Lung microvascular endothelial cell (primary cell): ENCODE data around the gene LY6G6D. TPM values are rescaled to one million over a fixed set of nuclear protein-coding genes. Genes with fewer than 3 reads are reported as not detected.
A peak's percentile ranks its signal among the peaks of the same experiment; 100 is the strongest.

Experiments
- DNase-seq, 2 donors: peaks; one replicate each; pipeline versions ENCODE4 v3.0.0 to v3.0.0-alpha.2; 2010; ENCODE audit warnings: low read depth in 2 of 2
- total RNA-seq: library from RNA; depleted of rRNA; stranded (reverse); fragments of >200 nt; gene quantifications from 2 replicates; pipeline ENCODE4 v1.2.1, GENCODE V29; 2014

The LY6G6D gene
- total RNA-seq, 1 donor from 2014 or later = not detected

DNA sequence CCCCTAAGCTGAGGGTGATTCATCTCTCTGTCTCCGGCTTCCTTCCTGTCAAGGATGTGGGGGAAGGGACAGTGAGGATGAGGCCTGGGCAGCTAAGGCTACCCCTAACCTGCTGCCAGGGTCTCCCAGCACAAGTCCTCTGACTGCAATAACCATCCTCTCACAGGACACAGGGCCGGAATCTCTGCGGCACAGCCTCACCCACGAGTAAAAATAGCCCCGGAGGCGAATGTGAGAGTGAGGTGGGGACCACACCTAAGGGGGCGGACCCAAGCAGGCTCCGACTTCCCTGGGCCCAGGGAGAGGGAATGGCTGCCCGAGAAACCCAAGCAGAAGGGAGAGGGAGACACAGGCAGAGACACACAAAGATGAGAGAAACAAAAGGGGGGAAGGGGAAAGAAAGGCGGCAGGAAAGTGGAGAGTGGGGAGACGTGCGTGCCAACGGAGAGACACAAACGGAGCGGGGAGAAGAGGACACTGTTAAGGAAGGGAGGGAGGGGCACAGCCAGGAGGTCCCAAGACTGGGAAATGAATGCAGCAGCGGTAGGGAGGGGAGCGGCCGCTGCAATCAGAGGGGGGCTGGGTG, 19.8 kb downstream of the LY6G6D start:
- peak in 1 of 2 donors; percentile 87 for DNase-seq

DNA sequence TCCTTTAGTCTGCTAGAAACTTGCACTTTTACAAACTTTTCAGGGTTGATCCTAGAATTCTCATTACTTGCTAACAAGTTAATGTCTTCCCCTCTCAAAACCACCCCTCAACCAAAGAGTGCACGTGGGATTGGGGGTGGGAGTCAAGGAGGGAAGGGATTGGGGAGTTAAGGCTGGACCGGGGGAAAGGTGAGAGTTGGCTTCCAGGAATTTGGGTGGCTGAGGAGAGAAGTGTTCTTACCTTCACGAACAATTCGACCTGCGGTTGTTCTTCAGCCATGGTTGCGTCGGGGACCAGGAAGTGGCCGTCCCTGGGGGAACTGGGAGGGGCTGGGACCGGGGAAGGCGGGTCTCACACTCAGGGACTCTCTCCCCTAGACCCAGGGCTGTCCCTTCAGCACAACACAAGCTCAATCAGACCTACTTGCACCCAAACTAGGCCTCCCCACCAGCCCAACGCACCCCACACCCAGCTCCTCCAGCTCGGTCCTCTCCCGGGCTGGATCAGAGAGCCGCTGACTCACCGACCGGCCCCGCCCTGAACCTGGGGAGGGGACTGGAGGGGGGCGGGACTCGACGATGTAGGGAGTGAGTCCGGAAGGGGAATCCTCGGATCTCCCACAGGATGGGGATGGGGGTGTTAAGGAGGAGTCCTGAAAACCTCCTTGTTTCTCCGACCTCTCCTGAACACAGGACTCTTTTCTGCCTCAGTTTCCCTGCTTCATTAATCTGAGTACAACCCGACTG, 21.0 kb downstream of the LY6G6D start, which contains the start of gene CLIC1:
Gene CLIC1 (minus strand): TSS at position 510 of the 747 bp plus-strand sequence. CDS start 230 bp downstream, at position 280.
- DNase-seq = peak; percentile 78 to 82

DNA sequence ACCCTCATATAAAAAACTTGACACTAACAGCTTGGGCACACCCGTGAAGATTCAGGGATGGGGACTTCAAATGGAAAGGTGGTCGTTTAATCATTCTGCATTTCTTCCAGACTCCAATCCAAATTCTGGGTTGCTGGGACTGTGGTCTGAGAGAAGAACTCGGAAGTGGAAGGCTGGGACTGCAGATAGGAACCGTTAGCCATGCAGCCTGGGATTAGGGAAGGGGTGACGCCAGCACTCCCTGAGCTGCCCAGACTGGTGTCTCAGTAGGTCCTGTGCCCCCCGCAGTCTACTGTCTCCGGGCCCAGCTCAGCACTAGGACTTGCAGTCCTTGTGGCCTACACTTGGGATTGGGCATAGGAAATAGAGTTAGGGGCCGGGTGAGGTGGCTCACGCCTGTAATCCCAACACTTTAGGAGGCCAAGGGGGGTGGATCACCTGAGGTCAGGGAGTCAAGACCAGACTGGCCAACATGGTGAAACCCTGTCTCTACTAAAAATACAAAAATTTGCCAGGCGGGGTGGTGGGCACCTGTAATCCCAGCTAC, 21.7 kb downstream of the LY6G6D start:
- no peak for DNase-seq

DNA sequence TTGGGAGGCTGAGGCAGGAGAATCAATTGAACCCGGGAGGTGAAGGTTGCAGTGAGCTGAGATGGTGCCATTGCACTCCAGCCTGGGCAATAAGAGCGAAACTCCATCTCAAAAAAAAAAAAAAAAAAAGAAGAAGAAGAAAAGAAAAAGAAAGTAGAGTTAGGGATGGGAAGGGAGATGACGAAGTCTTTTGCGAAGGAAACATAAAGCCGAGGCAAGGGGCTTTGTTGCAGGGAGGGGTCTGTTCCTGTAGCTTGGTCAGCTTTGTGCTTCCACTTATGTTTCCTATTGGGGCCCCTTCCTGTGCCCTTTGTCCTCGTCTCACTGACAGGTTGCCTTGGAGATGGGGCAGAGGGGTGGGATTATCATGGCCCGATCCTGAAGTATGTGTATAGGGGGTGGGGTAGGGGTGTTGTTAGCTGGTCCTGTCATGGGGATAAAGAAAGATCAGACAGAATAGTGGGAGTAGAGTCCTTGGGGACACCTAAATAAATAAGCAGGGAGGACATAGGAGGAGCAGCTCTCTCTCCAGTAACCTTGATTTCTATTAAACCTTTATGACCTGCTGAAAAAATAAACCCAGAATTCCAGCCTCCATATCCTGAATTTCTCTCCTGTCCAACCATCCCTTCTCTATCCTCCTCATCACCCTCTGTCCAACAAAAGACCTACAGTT, 22.3 kb downstream of the LY6G6D start:
- DNase-seq = peak; percentile 46 to 75

DNA sequence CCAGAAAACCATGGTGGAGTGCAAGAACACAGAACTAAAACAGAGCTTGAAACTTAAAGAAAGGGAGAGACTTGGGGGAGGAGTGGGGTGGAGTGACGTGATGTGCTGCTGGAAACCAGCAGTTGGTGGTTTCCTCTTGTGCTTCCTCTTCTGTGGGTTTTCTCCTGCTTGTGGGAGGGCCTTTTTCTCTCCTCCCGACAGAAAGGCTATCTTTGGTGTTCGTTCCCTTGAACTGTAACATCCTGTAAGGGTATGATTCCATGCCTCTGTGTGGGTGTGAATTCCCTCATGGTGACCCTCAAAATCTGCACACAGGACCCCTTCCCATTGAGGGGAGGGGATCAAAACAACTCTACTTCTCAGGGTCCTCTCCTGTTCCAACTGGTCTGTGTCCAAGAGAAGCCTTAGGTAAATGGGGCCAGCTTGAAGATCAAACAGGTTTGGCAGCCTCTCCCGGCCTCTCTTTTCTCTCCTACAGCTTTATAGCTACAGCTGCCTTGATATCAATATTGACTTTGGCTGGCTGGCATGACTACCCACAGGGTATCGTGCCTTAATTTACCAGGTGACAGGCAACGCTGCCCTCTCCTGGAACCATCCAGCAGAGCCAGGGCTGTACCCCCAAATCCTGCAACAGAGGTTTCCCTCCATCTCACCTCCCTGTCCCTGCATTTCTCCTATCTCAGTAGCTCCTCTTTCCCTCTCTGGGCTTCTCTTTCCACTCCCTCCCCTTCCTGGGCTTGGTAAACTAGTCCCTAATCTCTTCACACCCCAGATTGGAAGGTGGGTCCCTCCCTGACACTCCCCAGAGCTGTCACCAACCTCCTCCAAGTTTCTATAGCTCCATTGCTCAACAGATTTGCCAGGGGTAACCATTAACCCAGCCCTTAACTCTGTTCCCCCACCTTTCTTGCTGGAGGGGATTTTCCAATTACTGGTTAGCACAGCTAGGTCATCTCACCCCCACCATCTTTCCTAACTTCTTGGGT, 23.1 kb downstream of the LY6G6D start:
- peak; percentile 80 to 93 for DNase-seq

DNA sequence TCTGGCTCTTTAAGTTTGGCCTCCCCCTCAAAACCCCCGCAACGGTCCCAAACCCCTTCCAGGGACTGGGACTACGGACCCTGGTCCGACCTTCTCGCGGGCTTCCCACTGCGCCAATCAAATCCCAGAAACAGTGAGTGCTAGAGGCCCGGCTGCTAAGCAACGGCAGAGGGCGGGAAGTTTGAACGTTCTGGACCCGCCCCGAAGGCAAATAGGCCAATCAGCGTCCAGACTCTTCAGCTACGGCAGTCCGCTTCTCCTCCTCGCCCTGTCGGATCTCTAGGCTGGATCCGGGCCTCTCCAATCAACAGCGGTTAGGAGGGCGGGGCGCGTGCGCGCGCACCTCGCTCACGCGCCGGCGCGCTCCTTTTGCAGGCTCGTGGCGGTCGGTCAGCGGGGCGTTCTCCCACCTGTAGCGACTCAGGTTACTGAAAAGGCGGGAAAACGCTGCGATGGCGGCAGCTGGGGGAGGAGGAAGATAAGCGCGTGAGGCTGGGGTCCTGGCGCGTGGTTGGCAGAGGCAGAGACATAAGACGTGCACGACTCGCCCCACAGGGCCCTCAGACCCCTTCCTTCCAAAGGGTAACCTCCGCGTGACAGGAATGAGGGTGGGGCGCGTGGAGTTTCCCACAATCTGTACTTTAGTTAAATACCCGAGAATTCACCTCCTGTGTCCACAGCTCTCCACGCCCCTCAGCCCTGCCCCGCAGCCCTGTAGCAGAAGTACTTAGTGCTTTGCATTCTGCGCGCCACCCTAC, 24.7 kb downstream of the LY6G6D start, which contains the start of gene MSH5:
Gene MSH5 (plus strand): TSS at position 367 of the 758 bp plus-strand sequence. CDS start 462 bp downstream, outside the sequence.
- peak; percentile 99 for DNase-seq

DNA sequence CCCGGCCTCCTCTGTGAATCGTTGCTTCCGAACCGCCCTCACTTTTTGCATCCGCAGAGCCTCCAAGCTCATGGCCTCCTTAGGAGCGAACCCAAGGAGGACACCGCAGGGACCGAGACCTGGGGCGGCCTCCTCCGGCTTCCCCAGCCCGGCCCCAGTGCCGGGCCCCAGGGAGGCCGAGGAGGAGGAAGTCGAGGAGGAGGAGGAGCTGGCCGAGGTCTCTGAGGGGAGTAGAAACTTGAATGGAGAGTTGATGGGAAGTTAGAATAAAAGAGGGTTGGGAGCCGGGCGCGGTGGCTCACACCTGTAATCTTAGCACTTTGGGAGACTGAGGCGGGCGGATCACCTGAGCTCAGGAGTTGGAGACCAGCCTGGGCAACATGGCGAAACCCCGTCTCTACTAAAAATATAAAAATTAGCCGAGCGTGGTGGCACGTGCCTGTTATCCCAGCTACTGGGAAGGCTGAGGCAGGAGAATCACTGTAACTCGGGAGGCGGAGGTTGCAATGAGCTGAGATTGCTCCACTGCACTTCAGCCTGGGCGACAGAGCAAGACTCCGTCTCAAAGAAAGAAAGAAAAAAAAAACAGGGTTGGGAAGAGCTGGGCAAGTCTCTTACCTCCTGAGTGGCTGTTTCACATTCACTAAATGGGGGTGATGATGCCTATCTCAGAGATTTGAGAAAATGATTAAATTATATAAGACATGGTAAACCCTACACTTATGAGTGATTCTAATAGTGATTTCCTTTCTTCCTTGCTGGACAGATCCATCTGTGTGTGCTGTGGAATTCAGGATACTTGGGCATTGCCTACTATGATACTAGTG, 25.5 kb downstream of the LY6G6D start:
- DNase-seq = peak in 1 of 2 donors; percentile 41

DNA sequence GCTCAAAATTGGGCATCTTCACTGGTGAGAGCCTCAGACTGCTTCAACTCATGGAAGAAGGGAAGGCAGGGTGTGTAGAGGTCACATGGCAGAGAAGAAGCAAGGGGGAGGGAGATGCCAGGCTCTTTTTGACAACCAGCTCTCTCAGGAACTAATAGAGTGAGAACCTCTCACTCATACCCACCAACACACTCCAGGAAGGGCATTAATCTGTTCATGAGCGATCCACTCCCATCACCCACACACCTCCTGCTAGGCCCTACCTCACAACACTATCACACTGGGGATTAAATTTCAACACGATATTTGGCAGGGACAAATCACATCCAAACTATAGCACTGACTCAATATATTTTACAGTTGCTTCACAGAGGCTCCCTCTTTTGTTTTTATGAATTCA, 26.7 kb downstream of the LY6G6D start:
- DNase-seq = no peak

DNA sequence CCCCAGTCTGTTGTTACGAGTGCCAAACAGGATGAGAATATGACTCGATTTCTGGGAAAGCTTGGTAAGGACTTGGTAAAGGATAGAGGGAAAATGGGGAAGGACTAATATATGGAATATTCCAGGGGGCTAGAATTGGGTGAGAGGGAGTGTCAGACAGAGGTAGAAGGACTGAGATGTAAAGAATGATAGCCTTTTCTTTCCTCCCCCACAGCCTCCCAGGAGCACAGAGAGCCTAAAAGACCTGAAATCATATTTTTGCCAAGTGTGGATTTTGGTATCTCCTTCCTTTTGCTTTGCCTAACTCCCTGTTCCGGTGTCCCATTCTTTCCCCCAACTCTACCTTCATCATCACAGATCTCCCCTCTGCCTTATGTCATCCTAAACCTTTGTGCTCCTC, 27.7 kb downstream of the LY6G6D start:
- no peak for DNase-seq

DNA sequence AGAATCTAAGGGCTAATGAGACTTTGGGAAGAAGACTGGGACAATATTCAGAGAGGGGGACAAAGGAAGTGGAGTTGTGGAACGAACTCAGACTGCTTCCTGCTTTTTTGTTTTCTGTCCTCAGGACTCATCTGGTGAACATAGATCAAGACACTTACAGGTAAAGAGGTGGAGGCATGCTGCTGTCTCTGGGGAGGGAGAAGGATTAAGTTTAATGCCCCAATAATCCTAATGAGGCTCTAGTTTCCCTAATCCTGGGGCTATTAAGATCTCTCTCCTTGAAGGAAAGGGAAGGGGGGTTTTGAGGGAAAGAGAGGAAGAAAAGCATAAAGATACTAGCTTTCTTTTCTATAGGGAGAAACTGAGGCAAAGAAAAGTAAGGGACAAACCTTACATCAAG, 29.3 kb downstream of the LY6G6D start:
- no peak for DNase-seq

DNA sequence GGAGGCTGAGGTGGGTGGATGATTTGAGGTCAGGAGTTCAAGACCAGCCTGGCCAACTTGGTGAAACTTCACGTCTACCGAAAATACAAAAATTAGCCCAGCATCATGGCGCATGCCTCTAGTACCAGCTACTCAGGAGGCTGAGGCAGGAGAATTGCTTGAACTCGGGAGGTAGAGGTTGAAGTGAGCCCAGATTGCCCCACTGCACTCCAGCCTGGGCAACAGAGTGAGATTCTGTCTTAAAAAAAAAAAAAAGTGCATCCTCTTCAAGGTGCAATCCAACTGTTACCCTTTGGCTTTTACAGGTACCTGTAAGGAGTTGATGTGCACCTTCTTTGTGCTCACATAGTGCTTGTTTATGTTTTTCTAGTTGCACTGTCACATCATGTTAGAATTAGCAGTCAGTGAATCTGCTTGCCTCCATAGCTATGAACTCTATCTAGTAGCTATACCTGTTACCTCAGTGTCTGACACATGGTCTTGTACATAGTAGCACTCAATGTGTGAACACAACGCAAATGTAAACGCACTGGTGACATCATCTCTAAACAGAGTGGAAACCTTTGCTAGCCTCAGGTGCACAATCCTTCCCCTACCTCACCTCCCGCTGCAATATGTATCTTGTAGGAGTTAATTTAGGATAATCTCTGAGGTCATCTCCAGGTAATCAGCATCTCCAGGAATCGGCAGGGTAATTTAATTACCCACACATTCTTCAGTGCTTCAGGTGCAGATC, 34.3 kb downstream of the LY6G6D start:
- no peak for DNase-seq

DNA sequence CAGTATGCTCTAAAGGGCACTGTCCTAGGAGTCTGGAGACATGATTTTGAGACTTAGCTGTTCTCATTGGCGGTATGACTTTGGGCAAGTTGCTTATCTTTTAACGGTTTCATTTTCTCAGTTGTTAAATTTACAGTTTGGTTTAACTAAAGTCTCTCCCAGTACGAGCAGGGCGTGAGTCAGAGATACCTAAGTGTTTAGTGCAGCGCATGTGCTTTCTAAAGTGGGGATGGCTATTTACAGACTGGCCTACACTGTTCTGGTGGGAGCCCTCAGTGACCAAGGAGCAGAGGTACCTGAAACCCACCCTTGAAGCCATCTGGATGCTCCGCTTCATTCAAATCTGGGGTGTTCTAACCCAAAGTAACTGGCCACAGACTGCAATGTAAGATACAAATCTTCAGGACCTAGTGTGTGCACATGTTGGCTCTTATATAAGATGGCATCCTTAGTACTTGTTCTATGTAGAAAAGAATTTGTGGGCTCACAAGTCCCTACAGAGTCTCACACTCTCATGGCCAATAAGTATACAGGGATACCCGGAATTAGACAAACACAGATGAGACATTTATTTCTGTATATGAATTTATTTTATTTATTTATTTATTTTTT, 35.4 kb downstream of the LY6G6D start:
- DNase-seq = no peak

DNA sequence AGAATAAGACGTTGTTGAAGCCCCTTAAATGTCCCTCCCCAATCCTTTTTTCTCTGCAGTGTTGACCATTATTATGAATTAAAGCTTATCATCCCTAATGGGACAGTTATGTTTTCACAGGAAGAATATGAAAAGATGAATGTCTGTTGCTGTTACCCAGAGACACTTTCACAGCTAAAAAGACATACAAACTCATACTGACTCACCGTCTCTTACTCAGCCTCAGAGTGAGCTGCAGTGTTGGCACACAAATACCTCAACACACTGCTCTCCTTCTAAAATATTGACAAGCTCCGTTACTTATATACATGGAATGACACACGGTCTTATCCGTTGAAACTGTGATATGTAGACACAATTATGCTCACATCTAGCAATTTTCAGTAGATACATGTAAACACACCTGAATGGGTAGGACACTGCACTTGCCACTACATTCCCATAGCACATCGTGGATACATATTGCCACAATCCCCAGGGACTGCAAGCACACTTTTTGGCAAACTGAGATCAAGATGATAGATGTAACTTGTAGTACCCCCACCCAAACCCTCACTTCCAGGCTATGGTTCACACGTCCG, 37.7 kb downstream of the LY6G6D start:
- DNase-seq = peak in 1 of 2 donors; percentile 68

DNA sequence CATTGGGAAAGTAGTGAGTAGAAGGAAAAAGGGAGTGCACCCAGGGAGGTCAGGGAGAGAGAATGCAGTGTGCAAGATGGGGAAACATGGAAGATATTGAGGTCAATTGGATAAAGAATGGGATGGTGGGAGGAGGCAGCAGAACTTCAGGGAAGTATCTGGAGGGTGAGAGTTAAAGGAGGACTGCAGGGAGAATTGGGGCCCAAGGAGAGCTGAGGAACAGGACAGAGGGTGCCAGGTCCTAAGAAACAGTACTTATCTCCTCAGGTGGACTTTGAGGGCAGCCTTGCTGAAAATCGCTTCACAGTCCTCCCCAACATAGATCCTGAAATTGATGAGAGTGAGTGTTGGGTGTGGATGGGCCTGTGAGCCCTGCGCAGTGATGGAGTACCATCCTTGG, 43.1 kb downstream of the LY6G6D start:
- no peak for DNase-seq

DNA sequence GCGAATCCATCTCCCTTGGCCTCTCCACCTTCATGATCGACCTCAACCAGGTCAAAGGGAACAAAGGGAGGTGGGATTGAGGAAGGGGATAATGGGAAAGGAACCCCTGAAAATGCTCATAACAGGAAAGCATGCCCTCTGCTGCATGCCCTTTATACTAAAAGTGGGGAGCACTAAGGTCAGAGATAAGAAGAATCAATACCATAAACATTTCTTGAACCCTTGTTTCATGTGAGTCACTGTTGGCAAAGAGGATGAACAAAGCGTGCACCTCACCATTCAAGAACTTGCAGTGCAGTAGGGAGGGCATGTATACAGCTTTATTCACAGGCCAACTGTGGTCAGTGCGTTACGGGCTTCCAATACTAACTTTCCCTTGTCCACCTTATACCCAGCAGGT, 45.6 kb downstream of the LY6G6D start:
- no peak for DNase-seq

DNA sequence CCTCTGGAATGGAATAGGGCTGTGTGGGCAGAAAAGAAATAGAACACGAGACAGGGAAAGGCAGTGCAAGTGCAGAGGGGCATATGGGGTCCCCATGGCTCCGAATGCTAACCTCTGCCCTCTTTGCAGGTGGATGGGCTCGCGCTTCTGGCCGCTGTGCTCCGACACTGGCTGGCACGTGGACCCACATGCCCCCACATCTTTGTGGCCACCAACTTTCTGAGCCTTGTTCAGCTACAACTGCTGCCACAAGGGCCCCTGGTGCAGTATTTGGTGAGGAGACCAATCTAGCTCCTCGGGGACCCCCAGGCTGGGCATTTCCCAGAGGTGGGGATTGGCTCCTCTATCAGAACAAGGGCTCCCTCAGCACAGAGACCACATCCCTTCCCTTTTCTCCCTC, 46.2 kb downstream of the LY6G6D start:
- no peak for DNase-seq

DNA sequence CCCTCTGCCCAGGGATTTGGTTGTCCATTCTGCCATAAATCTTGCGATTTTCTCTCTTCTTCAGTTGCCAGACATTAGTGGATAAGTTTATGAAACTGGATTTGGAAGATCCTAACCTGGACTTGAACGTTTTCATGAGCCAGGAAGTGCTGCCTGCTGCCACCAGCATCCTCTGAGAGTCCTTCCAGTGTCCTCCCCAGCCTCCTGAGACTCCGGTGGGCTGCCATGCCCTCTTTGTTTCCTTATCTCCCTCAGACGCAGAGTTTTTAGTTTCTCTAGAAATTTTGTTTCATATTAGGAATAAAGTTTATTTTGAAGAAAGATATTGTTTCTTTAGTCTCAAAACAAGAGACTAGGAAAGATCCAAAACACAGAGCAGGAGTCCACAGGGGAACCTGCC, 47.2 kb downstream of the LY6G6D start, which contains the start of gene SAPCD1:
Gene SAPCD1 (plus strand): TSS at position 301 of the 400 bp plus-strand sequence. CDS start 399 bp downstream, outside the sequence.
- DNase-seq = no peak
